CD14-positive monocyte (primary cell): ENCODE data around the gene TPR. TPM values are rescaled to one million over a fixed set of nuclear protein-coding genes. Genes with fewer than 3 reads are reported as not detected.

Source experiments
- DNase-seq, 3 donors: peaks; one replicate each; pipeline ENCODE4 v3.0.0-alpha.2; 2011 to 2022
- H2AFZ ChIP-seq: 2 replicates; pipeline ENCODE4 v1.6.0; 2012; ENCODE audit warnings: mild to moderate bottlenecking, low read depth, low read length, inconsistent platforms; ENCODE audit not compliant: insufficient read depth, poor library complexity, severe bottlenecking
- H3K27ac ChIP-seq, 2 donors: 1 replicate in 1 of 2; 2 replicates in 1 of 2; pipeline ENCODE4 v1.5.1; 2012 to 2013; ENCODE audit warnings: low read length in 2 of 2, control low read depth in 1 of 2, inconsistent platforms in 1 of 2, low read depth in 1 of 2, mild to moderate bottlenecking in 1 of 2
- H3K27me3 ChIP-seq, 2 donors: one replicate each; pipeline versions ENCODE4 v1.6.0 to v1.6.1; 2011 to 2013; ENCODE audit warnings: low read length in 2 of 2; ENCODE audit not compliant: control insufficient read depth in 2 of 2, insufficient read depth in 2 of 2
- H3K36me3 ChIP-seq, 2 donors: replicated peaks in 1 of 2; 1 replicate in 1 of 2; 2 replicates in 1 of 2; pipeline versions ENCODE4 v1.5.1 to v1.6.1; 2012 to 2013; ENCODE audit warnings: low read length in 2 of 2, control low read depth in 1 of 2, inconsistent platforms in 1 of 2, mild to moderate bottlenecking in 1 of 2; ENCODE audit not compliant: insufficient read depth in 2 of 2, control insufficient read depth in 1 of 2
- H3K4me1 ChIP-seq, 2 donors: 1 replicate in 1 of 2; 2 replicates in 1 of 2; pipeline versions ENCODE4 v1.5.1 to v1.6.1; 2012 to 2013; ENCODE audit warnings: low read length in 2 of 2, control low read depth in 1 of 2, inconsistent platforms in 1 of 2, mild to moderate bottlenecking in 1 of 2, moderate library complexity in 1 of 2; ENCODE audit not compliant: insufficient read depth in 2 of 2, control insufficient read depth in 1 of 2
- H3K4me2 ChIP-seq: replicated peaks from 2 replicates; pipeline ENCODE3; 2012; ENCODE audit warnings: low read length, moderate library complexity, mild to moderate bottlenecking; ENCODE audit not compliant: poor library complexity, severe bottlenecking; ENCODE audit errors: extremely low read depth
- H3K4me3 ChIP-seq, 3 experiments: fragments of 200-600 bp in 1 of 3; sonication (generic) in 1 of 3; replicated peaks in 1 of 3; 1 replicate in 2 of 3; 2 replicates in 1 of 3; pipeline ENCODE4 v1.5.1; 2011 to 2013; ENCODE audit warnings: low read length in 3 of 3, mild to moderate bottlenecking in 3 of 3, control low read depth in 2 of 3, low read depth in 2 of 3, inconsistent platforms in 1 of 3, moderate library complexity in 1 of 3
- H3K79me2 ChIP-seq: 2 replicates; pipeline ENCODE4 v1.6.0; 2012; ENCODE audit warnings: mild to moderate bottlenecking, control low read depth, inconsistent platforms, low read length, moderate library complexity; ENCODE audit not compliant: insufficient read depth
- H3K9ac ChIP-seq: 2 replicates; pipeline ENCODE4 v1.6.0; 2017; ENCODE audit warnings: low read length, mild to moderate bottlenecking; ENCODE audit not compliant: insufficient read depth, poor library complexity, severe bottlenecking
- H3K9me3 ChIP-seq, 2 donors: replicated peaks in 1 of 2; 1 replicate in 1 of 2; 2 replicates in 1 of 2; pipeline versions ENCODE4 v1.5.1 to v1.6.1; 2012 to 2013; ENCODE audit warnings: low read length in 2 of 2, control low read depth in 1 of 2; ENCODE audit not compliant: control insufficient read depth in 1 of 2, insufficient read depth in 1 of 2
- H4K20me1 ChIP-seq: 2 replicates; pipeline ENCODE4 v1.6.0; 2012; ENCODE audit warnings: mild to moderate bottlenecking, low read length, control low read depth, moderate library complexity; ENCODE audit not compliant: insufficient read depth
- H3K27ac Mint-ChIP-seq, 7 donors: one replicate each; pipeline ENCODE4 v1.8.0; 2020; ENCODE audit warnings: mild to moderate bottlenecking in 7 of 7, mixed read lengths in 7 of 7, moderate library complexity in 6 of 7, inconsistent platforms in 2 of 7
- H3K27me3 Mint-ChIP-seq, 3 donors: one replicate each; pipeline ENCODE4 v1.8.0; 2021 to 2022; ENCODE audit warnings: low read depth in 3 of 3, mild to moderate bottlenecking in 3 of 3, mixed read lengths in 3 of 3, moderate library complexity in 3 of 3, inconsistent platforms in 1 of 3
- H3K36me3 Mint-ChIP-seq, 2 donors: one replicate each; pipeline ENCODE4 v1.8.0; 2020; ENCODE audit warnings: mixed read lengths in 2 of 2, inconsistent platforms in 1 of 2, mild to moderate bottlenecking in 1 of 2
- H3K4me1 Mint-ChIP-seq: one replicate; pipeline ENCODE4 v1.8.0; 2020; ENCODE audit warnings: mild to moderate bottlenecking, mixed read lengths
- H3K4me3 Mint-ChIP-seq, 2 donors: one replicate each; pipeline ENCODE4 v1.8.0; 2020; ENCODE audit warnings: mild to moderate bottlenecking in 2 of 2, mixed read lengths in 2 of 2, moderate library complexity in 1 of 2
- H3K9me3 Mint-ChIP-seq, 7 donors: one replicate each; pipeline ENCODE4 v1.8.0; 2020 to 2022; ENCODE audit warnings: mixed read lengths in 7 of 7, mild to moderate bottlenecking in 6 of 7, moderate library complexity in 6 of 7, inconsistent platforms in 2 of 7
- WGBS: methylation state at CpG from one replicate; pipeline ENCODE4 v1.1.5; 2013; ENCODE audit warnings: missing lambda C conversion rate; ENCODE audit not compliant: insufficient coverage; 5-methylcytosine and 5-hydroxymethylcytosine counted together
- intact Hi-C, 2 donors: fragments of 100-400 bp; cut with micrococcal nuclease; formaldehyde crosslinking; loops; one replicate each; pipeline versions ENCODE4 v1.15.0 to v1.15.1; 2023
- polyA plus RNA-seq, 3 donors: library from polyadenylated mRNA; depleted of rRNA in 1 of 3; unstranded in 2 of 3; stranded (reverse) in 1 of 3; fragments of 300-500 nt in 2 of 3; fragments of >200 nt in 1 of 3; fragmentation: Illumina TruSeq in 2 of 3; gene quantifications; 1 replicate in 2 of 3; 2 replicates in 1 of 3; pipeline ENCODE4 v1.2.3, GENCODE V29; 2012 to 2021
- TF ChIP-seq, protein P1 (sequence below): fragments of 200-600 bp; IDR thresholded peaks from one replicate; pipeline ENCODE4 v1.8.0; 2022; ENCODE audit warnings: antibody characterized with exemption, mild to moderate bottlenecking

Gene TPR
- polyA plus RNA-seq, 3 donors: 4.3 to 23.3 (median 13.2) TPM

DNA sequence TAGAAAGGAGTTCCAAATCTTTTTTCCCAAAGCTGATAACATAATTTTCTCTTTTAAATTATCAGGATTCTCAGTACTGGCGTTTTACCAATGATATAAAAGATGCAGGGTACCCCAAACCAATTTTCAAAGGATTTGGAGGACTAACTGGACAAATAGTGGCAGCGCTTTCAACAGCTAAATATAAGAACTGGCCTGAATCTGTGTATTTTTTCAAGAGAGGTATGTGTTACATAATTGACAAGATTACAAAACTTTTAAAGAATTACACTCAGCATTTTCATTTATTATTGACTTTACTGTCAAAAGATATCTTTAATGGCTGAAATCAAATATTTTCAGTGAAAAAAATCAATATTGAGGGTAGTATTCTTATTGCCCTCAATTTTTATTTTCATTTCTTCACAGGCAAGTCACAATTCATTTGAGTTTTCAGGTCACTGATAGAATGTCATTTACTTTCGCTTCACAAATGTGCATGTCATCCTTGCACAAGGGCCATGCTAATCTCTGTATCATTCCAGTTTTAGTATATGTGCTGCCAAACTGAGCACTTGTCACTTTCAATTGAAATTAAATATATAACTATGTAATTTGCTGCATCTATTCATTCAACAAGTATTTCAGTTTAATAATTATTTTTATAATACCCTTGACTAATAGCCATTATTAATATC lies 63.5 kb downstream of the TPR start:
- Mint-ChIP-seq H3K27ac (no peak overlapping the region), H3K9me3 (no peaks in the 10 kb centered on the region)
- intact Hi-C loops: no loop called here

DNA sequence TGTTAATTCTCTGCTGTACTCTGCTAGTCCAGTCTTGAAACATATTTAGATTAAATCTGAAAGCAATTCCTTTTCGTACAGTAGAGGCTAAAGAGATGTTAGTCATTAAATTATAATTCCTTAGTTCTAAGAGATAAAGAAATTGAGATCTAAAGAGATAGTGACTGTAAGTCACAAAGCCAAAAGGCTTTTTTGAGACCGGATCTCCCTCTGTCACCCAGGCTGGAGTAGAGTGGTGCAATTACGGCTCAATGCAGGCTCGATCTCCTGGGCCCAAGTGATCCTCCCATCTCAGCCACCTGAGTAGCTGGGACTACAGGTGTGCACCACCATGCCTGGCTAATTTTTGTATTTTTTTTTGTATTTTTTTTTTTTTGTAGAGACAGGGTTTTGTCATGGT lies 64.7 kb downstream of the TPR start:
- no peak for DNase-seq
- no peaks in the 10 kb centered on the region for H3K4me1 ChIP-seq
- no peak overlapping the region for H3K27ac ChIP-seq
- Mint-ChIP-seq H3K9me3 (no peaks in the 10 kb centered on the region), H3K27ac (no peak overlapping the region), H3K4me1 (no peaks in the 10 kb centered on the region), H3K4me3 (no peak overlapping the region), H3K27me3 (peaks cover 0 to 1% (median 0%) of the 10 kb centered on the region in 3 donors), H3K36me3 (peaks cover 36 to 37% of the 10 kb centered on the region in 2 donors)
- TF ChIP-seq, protein P1, sequence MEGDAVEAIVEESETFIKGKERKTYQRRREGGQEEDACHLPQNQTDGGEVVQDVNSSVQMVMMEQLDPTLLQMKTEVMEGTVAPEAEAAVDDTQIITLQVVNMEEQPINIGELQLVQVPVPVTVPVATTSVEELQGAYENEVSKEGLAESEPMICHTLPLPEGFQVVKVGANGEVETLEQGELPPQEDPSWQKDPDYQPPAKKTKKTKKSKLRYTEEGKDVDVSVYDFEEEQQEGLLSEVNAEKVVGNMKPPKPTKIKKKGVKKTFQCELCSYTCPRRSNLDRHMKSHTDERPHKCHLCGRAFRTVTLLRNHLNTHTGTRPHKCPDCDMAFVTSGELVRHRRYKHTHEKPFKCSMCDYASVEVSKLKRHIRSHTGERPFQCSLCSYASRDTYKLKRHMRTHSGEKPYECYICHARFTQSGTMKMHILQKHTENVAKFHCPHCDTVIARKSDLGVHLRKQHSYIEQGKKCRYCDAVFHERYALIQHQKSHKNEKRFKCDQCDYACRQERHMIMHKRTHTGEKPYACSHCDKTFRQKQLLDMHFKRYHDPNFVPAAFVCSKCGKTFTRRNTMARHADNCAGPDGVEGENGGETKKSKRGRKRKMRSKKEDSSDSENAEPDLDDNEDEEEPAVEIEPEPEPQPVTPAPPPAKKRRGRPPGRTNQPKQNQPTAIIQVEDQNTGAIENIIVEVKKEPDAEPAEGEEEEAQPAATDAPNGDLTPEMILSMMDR: no peak
- peaks cover 46 to 51% of the 10 kb centered on the region in 2 donors for H3K36me3 ChIP-seq
- H3K4me2 ChIP-seq: no peak overlapping the region
- 100% methylated on average over 3 of the region's 4 CpGs for WGBS
- H3K4me3 ChIP-seq: no peak overlapping the region
- H4K20me1 ChIP-seq: no peaks in the 10 kb centered on the region
- no peak overlapping the region for H2AFZ ChIP-seq
- H3K9ac ChIP-seq: no peak overlapping the region
- no peaks in the 10 kb centered on the region for H3K9me3 ChIP-seq
- H3K27me3 ChIP-seq: no peaks in the 10 kb centered on the region
- no peaks in the 10 kb centered on the region for H3K79me2 ChIP-seq
- intact Hi-C loops: no loop called here

More for the DNA sequence above, 63.5 kb downstream of the TPR start:
- TF ChIP-seq, protein P1: no peak
- no peak overlapping the region for H3K27ac ChIP-seq
- WGBS: no CpG with 5 or more reads among the region's 3 CpGs
- H3K27me3 ChIP-seq: no peaks in the 10 kb centered on the region
- no peak overlapping the region for H3K4me3 ChIP-seq
- H2AFZ ChIP-seq: no peak overlapping the region
- H3K79me2 ChIP-seq: no peaks in the 10 kb centered on the region
- H3K9me3 ChIP-seq: no peaks in the 10 kb centered on the region
- Mint-ChIP-seq H3K4me3 (no peak overlapping the region), H3K27me3 (no peaks in the 10 kb centered on the region), H3K36me3 (peaks cover 47 to 49% of the 10 kb centered on the region in 2 donors), H3K4me1 (no peaks in the 10 kb centered on the region)
- H4K20me1 ChIP-seq: no peaks in the 10 kb centered on the region
- H3K9ac ChIP-seq: no peak overlapping the region
- no peak overlapping the region for H3K4me2 ChIP-seq
- H3K36me3 ChIP-seq: peaks cover 58 to 63% of the 10 kb centered on the region in 2 donors
- DNase-seq: no peak
- no peaks in the 10 kb centered on the region for H3K4me1 ChIP-seq
